HepG2 (cell line): ENCODE results near the gene GADD45G. TPM values are rescaled to one million over a fixed set of nuclear protein-coding genes. Genes with fewer than 3 reads are reported as not detected.

Experiments used
- ATAC-seq: fragments of 200-7000 bp; cut with Tn5 transposase; 3 replicates; pipeline ENCODE4 v1.9.1; 2020; ENCODE audit warnings: mild to moderate bottlenecking, moderate library complexity
- BruUV-seq: library from RNA; stranded (reverse); fragments of 400-500 nt; replicated peaks from 2 replicates; lab custom pipeline; 2021; lab: Mats Ljungman, UMichigan
- CTCF ChIA-PET: fragments of 300-600 bp; formaldehyde crosslinking; extraction: SDS; loops from one replicate; lab custom pipeline; 2021; ENCODE audit warnings: low total read pairs, inconsistent platforms, low intra/inter-chr PET ratio; lab: Yijun Ruan, JAX
- POLR2A ChIA-PET: fragments of 350-600 bp; sonication (Branson Sonifier 250); formaldehyde crosslinking; loops from one replicate; lab custom pipeline; 2020; ENCODE audit warnings: antibody characterized with exemption, inconsistent platforms; lab: Yijun Ruan, JAX
- DNase-seq: peaks from one replicate; pipeline ENCODE4 v3.0.0-alpha.2; 2015; ENCODE audit warnings: low spot score
- FAIRE-seq: peaks from 3 replicates; lab custom pipeline; 2011; peaks lifted over from hg19 to GRCh38; lab: Jason Lieb, UNC
- H2AFZ ChIP-seq: one replicate; pipeline ENCODE4 v1.6.1; 2011; ENCODE audit warnings: low read length, inconsistent platforms
- H3K27ac ChIP-seq: fragments of 300-600 bp; 3 replicates; pipeline ENCODE4 v1.8.0; 2011; ENCODE audit warnings: mixed run types, mild to moderate bottlenecking, mixed read lengths, low read length, inconsistent platforms; ENCODE audit not compliant: insufficient read depth; ENCODE audit errors: extremely low read length
- H3K27me3 ChIP-seq, 2 experiments: fragments of 200-600 bp in 1 of 2; 2 replicates in 1 of 2; 3 replicates in 1 of 2; pipeline versions ENCODE4 v1.6.0 to v1.8.0; 2011; ENCODE audit warnings: low read length in 2 of 2, mild to moderate bottlenecking in 2 of 2, moderate library complexity in 2 of 2, inconsistent platforms in 1 of 2; ENCODE audit not compliant: insufficient read depth in 2 of 2, control insufficient read depth in 1 of 2
- H3K36me3 ChIP-seq, 2 experiments: fragments of 200-600 bp in 1 of 2; replicated peaks in 1 of 2; 2 replicates in 1 of 2; 3 replicates in 1 of 2; pipeline versions ENCODE4 v1.5.1 to v1.8.0; 2011; ENCODE audit warnings: low read length in 2 of 2, inconsistent platforms in 1 of 2; ENCODE audit not compliant: insufficient read depth in 2 of 2, control insufficient read depth in 1 of 2
- H3K4me1 ChIP-seq: 2 replicates; pipeline ENCODE4 v1.5.1; 2012; ENCODE audit warnings: low read length, inconsistent platforms; ENCODE audit not compliant: insufficient read depth
- H3K4me2 ChIP-seq: 2 replicates; pipeline ENCODE4 v1.6.0; 2011; ENCODE audit warnings: low read depth, low read length, inconsistent platforms
- H3K4me3 ChIP-seq, 3 experiments: fragments of 200-600 bp in 1 of 3; sonication (generic), shearing (Covaris generic) in 1 of 3; replicated peaks in 1 of 3; 2 replicates each; pipeline ENCODE4 v1.5.1; 2011 to 2016; ENCODE audit warnings: low read length in 3 of 3, inconsistent platforms in 2 of 3, low read depth in 2 of 3, mild to moderate bottlenecking in 2 of 3, control low read depth in 1 of 3, mixed read lengths in 1 of 3; ENCODE audit not compliant: insufficient read depth in 1 of 3
- H3K79me2 ChIP-seq: one replicate; pipeline ENCODE4 v1.6.1; 2011; ENCODE audit warnings: low read length, inconsistent platforms; ENCODE audit not compliant: insufficient read depth
- H3K9ac ChIP-seq: 2 replicates; pipeline ENCODE4 v1.6.0; 2011; ENCODE audit warnings: mild to moderate bottlenecking, low read depth, low read length, inconsistent platforms; ENCODE audit not compliant: insufficient read depth
- H3K9me3 ChIP-seq: 2 replicates; pipeline ENCODE4 v1.5.1; 2012; ENCODE audit warnings: mild to moderate bottlenecking, low read length
- H4K20me1 ChIP-seq: 2 replicates; pipeline ENCODE4 v1.6.0; 2011; ENCODE audit warnings: inconsistent platforms, mild to moderate bottlenecking, low read length, moderate library complexity; ENCODE audit not compliant: insufficient read depth
- SMAD1 ChIP-seq: sonication (generic); formaldehyde crosslinking; IDR thresholded peaks from 2 replicates; pipeline ENCODE4 v1.4.0; 2020; ENCODE audit warnings: missing genetic modification reagents, low read depth, mild to moderate bottlenecking, borderline replicate concordance
- TBX3 ChIP-seq: fragments of 450-650 bp; IDR thresholded peaks from 2 replicates; pipeline ENCODE4 v1.6.1; 2017; ENCODE audit warnings: antibody characterized with exemption, mild to moderate bottlenecking, inconsistent platforms, borderline replicate concordance
- TCF7 ChIP-seq: sonication (generic); IDR thresholded peaks from 2 replicates; pipeline ENCODE4 v1.6.1; 2016; ENCODE audit warnings: antibody characterized with exemption, low read depth
- ZNF678 ChIP-seq: sonication (generic); formaldehyde crosslinking; IDR thresholded peaks from 2 replicates; pipeline ENCODE4 v1.4.0; 2020; ENCODE audit warnings: mild to moderate bottlenecking, missing genetic modification reagents
- ZNF703 ChIP-seq: sonication (generic); formaldehyde crosslinking; IDR thresholded peaks from 2 replicates; pipeline ENCODE4 v1.5.1; 2020; ENCODE audit warnings: missing genetic modification reagents, mild to moderate bottlenecking, moderate library complexity, borderline replicate concordance
- WGBS: methylation state at CpG from one replicate; pipeline ENCODE4 v1.1.6; 2017; ENCODE audit warnings: low lambda C conversion rate; 5-methylcytosine and 5-hydroxymethylcytosine counted together
- in situ Hi-C: cut with HindIII; loops from 2 replicates; pipeline ENCODE4 v1.10.0; 2017; ENCODE audit warnings: low pct_unique_long_range_greater_than_20kb; ENCODE audit not compliant: extremely low pct_ligation_motif_present
- intact Hi-C: fragments of 100-400 bp; cut with micrococcal nuclease; formaldehyde crosslinking; loops from one replicate; pipeline ENCODE4 v1.10.0; 2022; ENCODE audit not compliant: unreplicated experiment
- polyA plus RNA-seq, 8 experiments: library from polyadenylated mRNA; depleted of rRNA in 3 of 8; stranded (reverse) in 7 of 8; unstranded in 1 of 8; fragments of >200 nt; fragmentation: Illumina TruSeq in 4 of 8; extraction: Trizol in 4 of 8; gene quantifications; 2 replicates each; pipeline versions ENCODE4 v1.2.1 to v1.2.3, GENCODE V29; 2011 to 2016; ENCODE audit warnings: low read depth in 4 of 8, missing spikeins in 1 of 8, mixed read lengths in 1 of 8; ENCODE audit not compliant: insufficient read depth in 1 of 8
- total RNA-seq, 5 experiments: library from RNA; depleted of rRNA; stranded (reverse); fragments of >200 nt; fragmentation: Illumina TruSeq; extraction: Trizol; gene quantifications; 2 replicates each; pipeline ENCODE4 v1.2.3, GENCODE V29; 2016; ENCODE audit warnings: low read depth in 1 of 5
- TF ChIP-seq, protein P1 (sequence below): sonication (generic); formaldehyde crosslinking; IDR thresholded peaks from 2 replicates; pipeline ENCODE4 v1.8.0; 2022; ENCODE audit warnings: mild to moderate bottlenecking, missing genetic modification reagents, moderate library complexity
- TF ChIP-seq, protein P2 (sequence below): sonication (generic); IDR thresholded peaks from 2 replicates; pipeline ENCODE4 v1.6.1; 2016; ENCODE audit warnings: low read depth, borderline replicate concordance
- TF ChIP-seq, protein P3 (sequence below): sonication (generic); formaldehyde crosslinking; IDR thresholded peaks from one replicate; pipeline ENCODE4 v1.5.1; 2020; ENCODE audit warnings: mild to moderate bottlenecking, missing genetic modification reagents; ENCODE audit errors: not compliant biosample characterization
- TF ChIP-seq, protein P4 (sequence below): IDR thresholded peaks from 2 replicates; pipeline ENCODE4 v1.6.1; 2016; ENCODE audit warnings: mild to moderate bottlenecking

GADD45G gene
- total and polyA plus RNA-seq, 2 of the 13 experiments (the other 11 are each of a cell fraction or from before 2014, with no cell fraction given): not detected

DNA sequence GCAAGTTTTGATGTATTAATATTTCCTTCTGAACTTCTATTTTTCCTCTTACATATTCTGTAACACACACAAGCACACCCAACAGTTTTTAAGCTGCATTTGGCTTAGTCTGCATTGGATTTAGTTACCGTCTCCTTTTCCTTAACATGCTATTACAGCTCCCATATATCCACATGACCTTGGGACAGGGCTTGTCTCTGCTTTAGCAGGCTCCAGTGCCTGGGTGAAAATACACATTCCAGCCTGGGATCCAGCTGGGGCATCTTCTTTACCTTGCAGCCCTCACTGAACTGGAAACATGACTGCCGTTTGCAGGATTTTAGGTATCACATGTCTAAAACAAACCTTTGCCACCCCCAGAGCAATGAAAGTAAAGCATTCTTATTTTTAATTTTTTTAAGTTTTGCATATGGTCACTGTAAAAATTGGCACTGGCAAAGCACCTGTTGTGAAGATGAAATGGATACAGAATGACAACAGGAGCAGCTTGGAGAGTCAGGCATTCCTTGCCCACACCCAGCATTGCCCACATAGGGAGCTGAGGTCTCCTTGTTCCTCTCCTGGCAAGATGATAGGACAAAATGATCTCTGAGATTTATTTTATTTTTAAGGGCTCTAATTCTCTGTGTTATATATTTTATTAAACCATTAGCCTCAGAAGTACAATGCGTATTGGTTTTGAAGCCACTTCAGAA, 4.0 kb downstream of the GADD45G start (continued):
- TF ChIP-seq, protein P1, sequence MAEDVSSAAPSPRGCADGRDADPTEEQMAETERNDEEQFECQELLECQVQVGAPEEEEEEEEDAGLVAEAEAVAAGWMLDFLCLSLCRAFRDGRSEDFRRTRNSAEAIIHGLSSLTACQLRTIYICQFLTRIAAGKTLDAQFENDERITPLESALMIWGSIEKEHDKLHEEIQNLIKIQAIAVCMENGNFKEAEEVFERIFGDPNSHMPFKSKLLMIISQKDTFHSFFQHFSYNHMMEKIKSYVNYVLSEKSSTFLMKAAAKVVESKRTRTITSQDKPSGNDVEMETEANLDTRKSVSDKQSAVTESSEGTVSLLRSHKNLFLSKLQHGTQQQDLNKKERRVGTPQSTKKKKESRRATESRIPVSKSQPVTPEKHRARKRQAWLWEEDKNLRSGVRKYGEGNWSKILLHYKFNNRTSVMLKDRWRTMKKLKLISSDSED (CRISPR knock-in tag): no peak
- TF ChIP-seq TCF7 (no peak), ZNF703 (CRISPR knock-in tag) (no peak), SMAD1 (CRISPR knock-in tag) (no peak)
- TF ChIP-seq, protein P2, sequence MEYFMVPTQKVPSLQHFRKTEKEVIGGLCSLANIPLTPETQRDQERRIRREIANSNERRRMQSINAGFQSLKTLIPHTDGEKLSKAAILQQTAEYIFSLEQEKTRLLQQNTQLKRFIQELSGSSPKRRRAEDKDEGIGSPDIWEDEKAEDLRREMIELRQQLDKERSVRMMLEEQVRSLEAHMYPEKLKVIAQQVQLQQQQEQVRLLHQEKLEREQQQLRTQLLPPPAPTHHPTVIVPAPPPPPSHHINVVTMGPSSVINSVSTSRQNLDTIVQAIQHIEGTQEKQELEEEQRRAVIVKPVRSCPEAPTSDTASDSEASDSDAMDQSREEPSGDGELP: no peak

DNA sequence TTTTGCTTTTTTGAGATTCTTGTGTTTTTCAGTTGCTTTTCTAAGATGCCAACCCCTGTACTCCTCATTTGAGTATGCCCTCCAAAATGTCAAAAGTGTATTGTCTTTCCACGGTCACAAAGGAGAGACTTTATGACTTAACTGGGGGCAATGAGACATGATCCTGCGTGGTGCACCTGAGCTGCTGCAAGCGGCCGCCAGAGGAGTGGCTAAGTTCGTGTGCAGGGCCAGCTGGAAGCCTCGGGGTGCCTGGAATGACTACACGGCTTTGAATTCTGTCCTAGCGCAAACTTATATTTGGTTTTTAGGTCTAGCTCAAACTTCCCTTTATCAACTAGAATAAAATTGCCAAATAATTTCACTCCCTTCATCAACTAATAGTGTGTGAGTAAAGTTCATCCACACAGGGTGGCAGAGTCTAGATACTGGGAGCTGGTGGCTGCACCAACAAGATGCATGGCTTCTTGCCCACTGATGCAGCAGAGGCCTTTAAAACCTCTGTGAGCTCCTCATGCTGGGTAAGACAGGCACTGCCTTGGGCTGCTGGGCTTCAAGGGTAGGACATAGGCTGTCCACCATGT, 4.7 kb downstream of the GADD45G start:
- ATAC-seq (no peak), DNase-seq (no peak), FAIRE-seq (no peak)
- intact Hi-C loops (no loop called here), in situ Hi-C loops (loop anchor here (10.0 kb wide), 1 partner anchor 125 kb away; no protein-coding TSS in a partner anchor)
- Histone ChIP-seq H3K36me3 (no peaks in the 10 kb centered on the region), H3K4me3 (no peak overlapping the region), H3K27me3 (peaks cover 5 to 47% of the 10 kb centered on the region in 2 experiments), H3K27ac (no peak overlapping the region), H4K20me1 (no peaks in the 10 kb centered on the region), H3K9ac (no peak overlapping the region), H3K9me3 (no peaks in the 10 kb centered on the region), H2AFZ (no peak overlapping the region), H3K4me2 (no peak overlapping the region), H3K4me1 (peaks cover 23% of the 10 kb centered on the region), H3K79me2 (no peaks in the 10 kb centered on the region)
- no TSS peak for BruUV-seq
- ChIA-PET CTCF (no interaction called here), POLR2A (no interaction called here)
- WGBS: 24% methylated on average over 8 of the region's 8 CpGs
- no peak for TF ChIP-seq TBX3
- TF ChIP-seq ZNF678 (CRISPR knock-in tag): no peak
- TF ChIP-seq, protein P3, sequence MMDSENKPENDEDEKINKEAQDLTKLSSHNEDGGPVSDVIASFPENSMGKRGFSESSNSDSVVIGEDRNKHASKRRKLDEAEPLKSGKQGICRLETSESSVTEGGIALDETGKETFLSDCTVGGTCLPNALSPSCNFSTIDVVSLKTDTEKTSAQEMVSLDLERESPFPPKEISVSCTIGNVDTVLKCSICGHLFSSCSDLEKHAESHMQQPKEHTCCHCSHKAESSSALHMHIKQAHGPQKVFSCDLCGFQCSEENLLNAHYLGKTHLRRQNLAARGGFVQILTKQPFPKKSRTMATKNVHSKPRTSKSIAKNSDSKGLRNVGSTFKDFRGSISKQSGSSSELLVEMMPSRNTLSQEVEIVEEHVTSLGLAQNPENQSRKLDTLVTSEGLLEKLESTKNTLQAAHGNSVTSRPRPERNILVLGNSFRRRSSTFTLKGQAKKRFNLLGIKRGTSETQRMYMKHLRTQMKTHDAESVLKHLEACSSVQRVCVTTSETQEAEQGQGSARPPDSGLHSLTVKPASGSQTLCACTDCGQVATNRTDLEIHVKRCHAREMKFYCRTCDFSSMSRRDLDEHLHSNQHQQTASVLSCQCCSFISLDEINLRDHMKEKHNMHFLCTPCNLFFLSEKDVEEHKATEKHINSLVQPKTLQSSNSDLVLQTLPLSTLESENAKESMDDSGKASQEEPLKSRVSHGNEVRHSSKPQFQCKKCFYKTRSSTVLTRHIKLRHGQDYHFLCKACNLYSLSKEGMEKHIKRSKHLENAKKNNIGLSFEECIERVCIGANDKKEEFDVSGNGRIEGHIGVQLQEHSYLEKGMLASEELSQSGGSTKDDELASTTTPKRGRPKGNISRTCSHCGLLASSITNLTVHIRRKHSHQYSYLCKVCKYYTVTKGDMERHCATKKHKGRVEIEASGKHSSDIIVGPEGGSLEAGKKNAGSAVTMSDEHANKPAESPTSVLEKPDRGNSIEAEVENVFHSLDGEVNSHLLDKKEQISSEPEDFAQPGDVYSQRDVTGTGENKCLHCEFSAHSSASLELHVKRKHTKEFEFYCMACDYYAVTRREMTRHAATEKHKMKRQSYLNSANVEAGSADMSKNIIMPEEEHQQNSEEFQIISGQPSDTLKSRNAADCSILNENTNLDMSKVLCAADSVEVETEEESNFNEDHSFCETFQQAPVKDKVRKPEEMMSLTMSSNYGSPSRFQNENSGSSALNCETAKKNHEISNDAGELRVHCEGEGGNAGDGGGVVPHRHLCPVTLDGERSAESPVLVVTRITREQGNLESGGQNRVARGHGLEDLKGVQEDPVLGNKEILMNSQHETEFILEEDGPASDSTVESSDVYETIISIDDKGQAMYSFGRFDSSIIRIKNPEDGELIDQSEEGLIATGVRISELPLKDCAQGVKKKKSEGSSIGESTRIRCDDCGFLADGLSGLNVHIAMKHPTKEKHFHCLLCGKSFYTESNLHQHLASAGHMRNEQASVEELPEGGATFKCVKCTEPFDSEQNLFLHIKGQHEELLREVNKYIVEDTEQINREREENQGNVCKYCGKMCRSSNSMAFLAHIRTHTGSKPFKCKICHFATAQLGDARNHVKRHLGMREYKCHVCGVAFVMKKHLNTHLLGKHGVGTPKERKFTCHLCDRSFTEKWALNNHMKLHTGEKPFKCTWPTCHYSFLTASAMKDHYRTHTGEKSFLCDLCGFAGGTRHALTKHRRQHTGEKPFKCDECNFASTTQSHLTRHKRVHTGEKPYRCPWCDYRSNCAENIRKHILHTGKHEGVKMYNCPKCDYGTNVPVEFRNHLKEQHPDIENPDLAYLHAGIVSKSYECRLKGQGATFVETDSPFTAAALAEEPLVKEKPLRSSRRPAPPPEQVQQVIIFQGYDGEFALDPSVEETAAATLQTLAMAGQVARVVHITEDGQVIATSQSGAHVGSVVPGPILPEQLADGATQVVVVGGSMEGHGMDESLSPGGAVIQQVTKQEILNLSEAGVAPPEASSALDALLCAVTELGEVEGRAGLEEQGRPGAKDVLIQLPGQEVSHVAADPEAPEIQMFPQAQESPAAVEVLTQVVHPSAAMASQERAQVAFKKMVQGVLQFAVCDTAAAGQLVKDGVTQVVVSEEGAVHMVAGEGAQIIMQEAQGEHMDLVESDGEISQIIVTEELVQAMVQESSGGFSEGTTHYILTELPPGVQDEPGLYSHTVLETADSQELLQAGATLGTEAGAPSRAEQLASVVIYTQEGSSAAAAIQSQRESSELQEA (CRISPR knock-in tag): no peak
- TF ChIP-seq, protein P4, sequence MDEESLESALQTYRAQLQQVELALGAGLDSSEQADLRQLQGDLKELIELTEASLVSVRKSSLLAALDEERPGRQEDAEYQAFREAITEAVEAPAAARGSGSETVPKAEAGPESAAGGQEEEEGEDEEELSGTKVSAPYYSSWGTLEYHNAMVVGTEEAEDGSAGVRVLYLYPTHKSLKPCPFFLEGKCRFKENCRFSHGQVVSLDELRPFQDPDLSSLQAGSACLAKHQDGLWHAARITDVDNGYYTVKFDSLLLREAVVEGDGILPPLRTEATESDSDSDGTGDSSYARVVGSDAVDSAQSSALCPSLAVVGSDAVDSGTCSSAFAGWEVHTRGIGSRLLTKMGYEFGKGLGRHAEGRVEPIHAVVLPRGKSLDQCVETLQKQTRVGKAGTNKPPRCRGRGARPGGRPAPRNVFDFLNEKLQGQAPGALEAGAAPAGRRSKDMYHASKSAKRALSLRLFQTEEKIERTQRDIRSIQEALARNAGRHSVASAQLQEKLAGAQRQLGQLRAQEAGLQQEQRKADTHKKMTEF (CRISPR knock-in tag): no peak
